Gastroesophageal sphincter (tissue), 4 donors: ENCODE results near the gene PTPRK. TPM values are rescaled to one million over a fixed set of nuclear protein-coding genes. Genes with fewer than 3 reads are reported as not detected.

Experiments used
- ATAC-seq: fragments of 150-250 bp; one replicate; pipeline ENCODE4 v1.9.1; 2016; ENCODE audit warnings: mild to moderate bottlenecking, moderate library complexity
- H3K27ac ChIP-seq, 4 donors: fragments of 200-600 bp; sonication (generic) in 3 of 4; 1 replicate in 3 of 4; 2 replicates in 1 of 4; pipeline ENCODE4 v1.5.1; 2016 to 2019
- H3K27me3 ChIP-seq: fragments of 200-600 bp; sonication (generic); one replicate; pipeline ENCODE4 v1.5.1; 2019
- H3K36me3 ChIP-seq, 2 donors: fragments of 200-600 bp; sonication (generic); one replicate each; pipeline ENCODE4 v1.5.1; 2019; ENCODE audit warnings: control low read depth in 1 of 2
- H3K4me1 ChIP-seq, 3 donors: fragments of 200-600 bp; sonication (generic); 1 replicate in 2 of 3; 2 replicates in 1 of 3; pipeline ENCODE4 v1.5.1; 2016 to 2019; ENCODE audit warnings: control low read depth in 2 of 3
- H3K4me3 ChIP-seq, 2 donors: fragments of 200-600 bp; sonication (generic); one replicate each; pipeline ENCODE4 v1.5.1; 2019; ENCODE audit warnings: mild to moderate bottlenecking in 1 of 2, moderate library complexity in 1 of 2
- H3K9me3 ChIP-seq, 3 donors: fragments of 200-600 bp; sonication (generic); one replicate each; pipeline ENCODE4 v1.5.1; 2017 to 2019; ENCODE audit warnings: control low read depth in 2 of 3
- EP300 ChIP-seq: sonication (generic); formaldehyde crosslinking; IDR thresholded peaks from one replicate; pipeline ENCODE4 v1.6.1; 2017; ENCODE audit warnings: antibody characterized with exemption, mild to moderate bottlenecking
- POLR2A ChIP-seq, 2 donors: fragments of 450-650 bp; IDR thresholded peaks; one replicate each; pipeline ENCODE4 v1.6.1; 2017; ENCODE audit warnings: antibody characterized with exemption in 2 of 2, mild to moderate bottlenecking in 2 of 2, moderate library complexity in 1 of 2
- POLR2AphosphoS5 ChIP-seq: sonication (generic); formaldehyde crosslinking; IDR thresholded peaks from one replicate; pipeline ENCODE4 v1.6.1; 2017; ENCODE audit warnings: antibody characterized with exemption
- WGBS, 2 donors: methylation state at CpG; one replicate each; pipeline ENCODE4 v1.1.5; 2018; ENCODE audit warnings: low coverage in 1 of 2; 5-methylcytosine and 5-hydroxymethylcytosine counted together
- total RNA-seq, 4 donors: library from RNA; depleted of rRNA; stranded (reverse); fragments of >200 nt; gene quantifications; one replicate each; pipeline ENCODE4 v1.1.0, GENCODE V29; 2016
- TF ChIP-seq, protein P1 (sequence below), 4 experiments: fragments of 200-600 bp in 2 of 4; fragments of 450-650 bp in 2 of 4; sonication (generic) in 1 of 4; IDR thresholded peaks; one replicate each; pipeline ENCODE4 v1.5.1; 2017 to 2019; ENCODE audit warnings: antibody characterized with exemption in 4 of 4, mild to moderate bottlenecking in 2 of 4, moderate library complexity in 2 of 4

Gene PTPRK
- total RNA-seq, 4 donors from 2014 or later = 42.0 to 47.6 (median 45.8) TPM

DNA sequence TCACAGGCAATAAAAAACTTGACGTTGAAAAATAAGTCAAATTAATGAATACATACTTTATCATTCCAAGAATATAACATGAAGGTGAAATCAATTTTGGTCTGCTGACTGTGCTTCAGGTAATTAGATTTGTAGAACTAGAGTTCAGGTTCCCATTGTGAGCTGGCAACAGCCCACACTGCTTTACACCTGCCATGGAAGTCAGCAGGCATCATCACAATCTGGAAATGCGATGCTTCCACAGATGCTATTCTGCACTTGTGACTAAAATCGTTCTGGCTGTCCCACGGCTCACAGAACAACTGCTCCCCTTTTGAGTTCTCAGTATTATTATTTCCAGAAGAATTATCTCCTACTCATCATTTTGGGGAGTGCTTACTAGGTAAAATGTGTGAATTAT, 556.9 kb downstream of the PTPRK start:
- peaks cover 0 to 9% of the 10 kb centered on the region in 2 donors for H3K36me3 ChIP-seq
- ATAC-seq = no peak
- 79% methylated on average over 4 of the region's 4 CpGs for WGBS, 2 donors
- no peak overlapping the region for H3K4me3 ChIP-seq
- no peaks in the 10 kb centered on the region for H3K9me3 ChIP-seq
- TF ChIP-seq POLR2AphosphoS5 (no peak), EP300 (no peak), POLR2A (IDR thresholded peaks at IDR 0.05) (no peak)
- TF ChIP-seq, protein P1, sequence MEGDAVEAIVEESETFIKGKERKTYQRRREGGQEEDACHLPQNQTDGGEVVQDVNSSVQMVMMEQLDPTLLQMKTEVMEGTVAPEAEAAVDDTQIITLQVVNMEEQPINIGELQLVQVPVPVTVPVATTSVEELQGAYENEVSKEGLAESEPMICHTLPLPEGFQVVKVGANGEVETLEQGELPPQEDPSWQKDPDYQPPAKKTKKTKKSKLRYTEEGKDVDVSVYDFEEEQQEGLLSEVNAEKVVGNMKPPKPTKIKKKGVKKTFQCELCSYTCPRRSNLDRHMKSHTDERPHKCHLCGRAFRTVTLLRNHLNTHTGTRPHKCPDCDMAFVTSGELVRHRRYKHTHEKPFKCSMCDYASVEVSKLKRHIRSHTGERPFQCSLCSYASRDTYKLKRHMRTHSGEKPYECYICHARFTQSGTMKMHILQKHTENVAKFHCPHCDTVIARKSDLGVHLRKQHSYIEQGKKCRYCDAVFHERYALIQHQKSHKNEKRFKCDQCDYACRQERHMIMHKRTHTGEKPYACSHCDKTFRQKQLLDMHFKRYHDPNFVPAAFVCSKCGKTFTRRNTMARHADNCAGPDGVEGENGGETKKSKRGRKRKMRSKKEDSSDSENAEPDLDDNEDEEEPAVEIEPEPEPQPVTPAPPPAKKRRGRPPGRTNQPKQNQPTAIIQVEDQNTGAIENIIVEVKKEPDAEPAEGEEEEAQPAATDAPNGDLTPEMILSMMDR (IDR thresholded peaks at IDR 0.05) = no peak
- H3K27ac ChIP-seq = no peak overlapping the region
- no peaks in the 10 kb centered on the region for H3K27me3 ChIP-seq
- no peaks in the 10 kb centered on the region for H3K4me1 ChIP-seq

DNA sequence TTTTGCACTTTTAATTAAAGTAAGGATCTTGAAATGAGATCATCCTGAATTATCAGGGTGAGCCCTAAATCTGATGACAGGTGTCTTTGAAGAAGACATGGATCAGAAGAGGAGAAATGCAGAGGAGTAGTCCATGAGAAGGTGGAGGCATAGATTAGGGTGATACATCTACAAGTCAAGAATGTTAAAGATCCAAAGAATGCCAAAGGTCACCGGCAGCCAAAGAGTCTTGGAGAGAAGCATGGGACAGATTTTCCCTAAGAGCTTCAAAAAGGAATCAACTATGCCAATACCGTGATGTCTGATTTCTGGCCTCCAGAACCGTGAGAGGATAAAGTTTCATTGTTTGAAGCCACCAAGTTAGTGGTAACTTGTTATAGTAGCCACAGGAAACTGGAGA, 560.5 kb downstream of the PTPRK start:
- TF ChIP-seq POLR2AphosphoS5 = no peak
- TF ChIP-seq, protein P1 (IDR thresholded peaks at IDR 0.05) = no peak
- TF ChIP-seq POLR2A (IDR thresholded peaks at IDR 0.05) = no peak
- no peak for TF ChIP-seq EP300
- Histone ChIP-seq H3K27me3 (no peaks in the 10 kb centered on the region), H3K27ac (no peak overlapping the region), H3K4me1 (no peaks in the 10 kb centered on the region), H3K9me3 (no peaks in the 10 kb centered on the region), H3K4me3 (no peak overlapping the region), H3K36me3 (no peaks in the 10 kb centered on the region)
- no peak for ATAC-seq
- 90 to 93% methylated on average over 3 of the region's 3 CpGs for WGBS, 2 donors

DNA sequence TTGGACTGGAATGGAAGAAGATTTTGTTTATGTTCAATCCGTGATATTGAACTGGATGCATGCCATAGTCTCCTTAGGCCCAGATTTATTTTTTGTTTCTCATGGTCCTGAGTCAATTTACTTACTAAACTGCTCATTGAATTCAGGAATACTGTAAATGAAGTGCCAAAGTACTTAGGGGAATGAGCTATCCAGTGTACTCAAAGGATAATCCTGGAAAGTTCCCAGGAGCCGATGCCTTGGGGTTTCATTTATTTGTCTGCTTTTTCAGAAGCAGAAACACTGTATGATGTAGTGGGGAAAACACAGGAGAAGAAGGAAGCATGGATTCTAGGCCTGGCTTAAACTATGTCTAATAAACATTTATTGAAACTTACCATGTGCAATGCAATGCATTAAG, 563.4 kb downstream of the PTPRK start:
- TF ChIP-seq, protein P1 (IDR thresholded peaks at IDR 0.05) = no peak
- TF ChIP-seq POLR2A (IDR thresholded peaks at IDR 0.05) = no peak
- TF ChIP-seq POLR2AphosphoS5 = no peak
- TF ChIP-seq EP300 = no peak
- no peak overlapping the region for H3K4me3 ChIP-seq
- 41 to 58% methylated on average over 2 of the region's 2 CpGs for WGBS, 2 donors
- H3K27me3 ChIP-seq = no peaks in the 10 kb centered on the region
- ATAC-seq = no peak
- H3K36me3 ChIP-seq = no peaks in the 10 kb centered on the region
- no peaks in the 10 kb centered on the region for H3K9me3 ChIP-seq
- H3K4me1 ChIP-seq = no peaks in the 10 kb centered on the region
- H3K27ac ChIP-seq = no peak overlapping the region

DNA sequence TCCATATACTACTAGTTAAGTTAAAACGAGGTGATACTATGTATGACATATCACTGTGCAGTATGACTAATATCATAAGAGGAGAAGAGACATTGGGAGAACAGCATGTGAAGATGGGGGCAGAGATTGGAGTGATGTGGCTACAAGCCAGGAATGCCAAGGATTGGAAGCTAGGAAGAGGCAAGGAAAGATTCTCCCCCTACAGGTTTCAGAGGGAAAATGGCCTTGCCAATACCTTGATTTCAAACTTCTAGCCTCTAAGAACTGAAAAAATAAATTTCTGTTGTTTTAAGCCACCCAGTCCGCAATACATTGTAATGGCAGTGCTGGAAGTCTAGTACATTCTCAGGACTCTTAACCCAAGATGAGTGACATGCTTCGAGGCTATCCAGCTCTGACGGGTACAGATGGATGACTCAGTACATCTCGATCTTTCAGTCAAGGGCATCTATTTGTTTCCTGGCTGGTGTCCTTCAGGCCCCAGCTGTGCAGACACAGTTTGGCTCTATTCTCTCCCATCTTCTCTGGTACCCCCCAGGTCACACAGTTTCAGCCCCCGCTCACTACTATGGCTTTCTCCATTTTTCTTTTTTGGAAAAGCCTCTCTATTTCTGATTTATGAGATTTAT, 564.0 kb downstream of the PTPRK start:
- WGBS, 2 donors = 76 to 83% methylated on average over 6 of the region's 6 CpGs
- H3K4me3 ChIP-seq = no peak overlapping the region
- TF ChIP-seq, protein P1 (IDR thresholded peaks at IDR 0.05) = no peak
- TF ChIP-seq POLR2AphosphoS5 = no peak
- no peak for TF ChIP-seq POLR2A (IDR thresholded peaks at IDR 0.05)
- TF ChIP-seq EP300 = no peak
- H3K27ac ChIP-seq = no peak overlapping the region
- no peaks in the 10 kb centered on the region for H3K4me1 ChIP-seq
- no peaks in the 10 kb centered on the region for H3K9me3 ChIP-seq
- ATAC-seq = no peak
- no peaks in the 10 kb centered on the region for H3K27me3 ChIP-seq
- no peaks in the 10 kb centered on the region for H3K36me3 ChIP-seq

DNA sequence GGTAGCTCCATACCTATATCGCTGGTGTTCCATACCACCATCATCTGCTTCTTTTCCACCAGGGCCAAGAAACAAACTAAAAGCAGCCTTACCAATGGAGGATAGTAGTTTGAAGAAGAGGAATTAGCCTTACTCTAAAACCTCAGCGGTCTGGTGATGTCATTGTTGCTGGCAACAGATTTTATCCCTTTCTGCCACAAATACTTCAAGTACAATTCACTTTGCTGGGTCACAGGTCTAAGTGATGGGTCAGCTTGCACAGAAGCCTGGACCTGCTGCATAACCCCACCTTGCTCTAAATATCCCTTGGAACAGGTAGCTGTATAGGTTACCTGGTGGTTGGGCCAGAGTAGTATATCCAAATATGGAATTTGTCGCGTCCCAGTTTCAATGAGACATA, 566.3 kb downstream of the PTPRK start:
- H3K27me3 ChIP-seq = no peaks in the 10 kb centered on the region
- no peaks in the 10 kb centered on the region for H3K4me1 ChIP-seq
- H3K36me3 ChIP-seq = no peaks in the 10 kb centered on the region
- TF ChIP-seq POLR2AphosphoS5 (no peak), POLR2A (IDR thresholded peaks at IDR 0.05) (no peak), EP300 (no peak)
- TF ChIP-seq, protein P1 (IDR thresholded peaks at IDR 0.05) = no peak
- H3K4me3 ChIP-seq = no peak overlapping the region
- H3K27ac ChIP-seq = no peak overlapping the region
- 96 to 100% methylated on average over 2 to 4 of the region's 4 CpGs for WGBS, 2 donors
- ATAC-seq = no peak
- H3K9me3 ChIP-seq = no peaks in the 10 kb centered on the region
